HG03139 (cell line): ENCODE results near the gene CHST8.
"Not testable (repeated sequence)": the region's sequence is repeated elsewhere in the genome, so short reads cannot be mapped to it uniquely, and the experiment has no call there.

Source experiments
- ATAC-seq: cut with Tn5 transposase; IDR thresholded peaks from one replicate; pipeline ENCODE4 v1.9.1; 2021; ENCODE audit not compliant: unreplicated experiment

Gene CHST8

GRCh38 chr19:33621811-33622504 is at the start of gene CHST8:
Gene CHST8 (plus strand): TSS chr19:33621953. CDS start chr19:33689262, 67,309 bp downstream.
- no peak for ATAC-seq

- no peak for ATAC-seq
Observed at GRCh38 chr19:33572929-33573328, 48.8 kb upstream of the CHST8 start.

GRCh38 chr19:33574824-33575223 is 46.9 kb upstream of the CHST8 start:
- no peak for ATAC-seq

- no peak for ATAC-seq
Observed at GRCh38 chr19:33578697-33579096, 43.1 kb upstream of the CHST8 start.

- no peak for ATAC-seq
Observed at GRCh38 chr19:33580026-33580644, 41.6 kb upstream of the CHST8 start.

GRCh38 chr19:33580645-33581037 is 41.1 kb upstream of the CHST8 start:
- ATAC-seq = no peak

- ATAC-seq = no peak
Observed at GRCh38 chr19:33582914-33583313, 38.8 kb upstream of the CHST8 start.

GRCh38 chr19:33587150-33587549 is 34.6 kb upstream of the CHST8 start:
- no peak for ATAC-seq

- no peak for ATAC-seq
Observed at GRCh38 chr19:33590224-33590623, 31.5 kb upstream of the CHST8 start.

- ATAC-seq = no peak
Observed at GRCh38 chr19:33595783-33596182, 26.0 kb upstream of the CHST8 start.

GRCh38 chr19:33601583-33601982 is 20.2 kb upstream of the CHST8 start:
- ATAC-seq = no peak

GRCh38 chr19:33602576-33603204 is 19.1 kb upstream of the CHST8 start:
- ATAC-seq = no peak

GRCh38 chr19:33603377-33603776 is 18.4 kb upstream of the CHST8 start:
- no peak for ATAC-seq

GRCh38 chr19:33604651-33605050 is 17.1 kb upstream of the CHST8 start:
- no peak for ATAC-seq

GRCh38 chr19:33605803-33606295 is 15.9 kb upstream of the CHST8 start:
- ATAC-seq = not testable (repeated sequence)

- ATAC-seq = no peak
Observed at GRCh38 chr19:33606556-33606955, 15.2 kb upstream of the CHST8 start.

- no peak for ATAC-seq
Observed at GRCh38 chr19:33609353-33609752, 12.4 kb upstream of the CHST8 start.

- ATAC-seq = no peak
Observed at GRCh38 chr19:33610588-33610987, 11.2 kb upstream of the CHST8 start.

- no peak for ATAC-seq
Observed at GRCh38 chr19:33612928-33613619, 8.7 kb upstream of the CHST8 start.

GRCh38 chr19:33613620-33614000 is 8.1 kb upstream of the CHST8 start:
- no peak for ATAC-seq

GRCh38 chr19:33616346-33616745 is 5.4 kb upstream of the CHST8 start:
- no peak for ATAC-seq

GRCh38 chr19:33616857-33617256 is 4.9 kb upstream of the CHST8 start:
- no peak for ATAC-seq
